Measurements from ENCODE around the gene THUMPD3. TPM values are rescaled to one million over a fixed set of nuclear protein-coding genes. Genes with fewer than 3 reads are reported as not detected.

THUMPD3 gene
- total RNA-seq, 4 donors from 2014 or later, result 13.3 to 48.9 (median 25.0) TPM

DNA sequence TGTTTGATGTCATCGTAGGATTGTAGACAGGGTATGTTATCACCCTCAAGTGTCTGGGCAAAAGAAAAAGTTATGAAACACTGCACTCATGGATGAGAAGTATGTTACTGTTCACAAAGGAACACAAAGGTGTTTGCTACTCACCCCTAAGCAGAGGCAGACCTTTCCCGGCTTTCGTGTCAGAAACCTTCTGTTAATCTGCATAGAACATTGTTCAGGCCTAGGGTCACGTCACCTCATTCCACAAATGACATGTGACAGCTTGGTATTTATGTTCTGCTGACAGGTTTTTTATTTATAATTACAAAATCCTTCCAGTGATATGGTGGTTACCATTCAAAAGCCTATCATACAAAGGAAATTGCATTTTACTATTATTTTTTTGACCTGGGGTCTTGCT, 16.5 kb downstream of the THUMPD3 start:
- TF ChIP-seq, protein P1, sequence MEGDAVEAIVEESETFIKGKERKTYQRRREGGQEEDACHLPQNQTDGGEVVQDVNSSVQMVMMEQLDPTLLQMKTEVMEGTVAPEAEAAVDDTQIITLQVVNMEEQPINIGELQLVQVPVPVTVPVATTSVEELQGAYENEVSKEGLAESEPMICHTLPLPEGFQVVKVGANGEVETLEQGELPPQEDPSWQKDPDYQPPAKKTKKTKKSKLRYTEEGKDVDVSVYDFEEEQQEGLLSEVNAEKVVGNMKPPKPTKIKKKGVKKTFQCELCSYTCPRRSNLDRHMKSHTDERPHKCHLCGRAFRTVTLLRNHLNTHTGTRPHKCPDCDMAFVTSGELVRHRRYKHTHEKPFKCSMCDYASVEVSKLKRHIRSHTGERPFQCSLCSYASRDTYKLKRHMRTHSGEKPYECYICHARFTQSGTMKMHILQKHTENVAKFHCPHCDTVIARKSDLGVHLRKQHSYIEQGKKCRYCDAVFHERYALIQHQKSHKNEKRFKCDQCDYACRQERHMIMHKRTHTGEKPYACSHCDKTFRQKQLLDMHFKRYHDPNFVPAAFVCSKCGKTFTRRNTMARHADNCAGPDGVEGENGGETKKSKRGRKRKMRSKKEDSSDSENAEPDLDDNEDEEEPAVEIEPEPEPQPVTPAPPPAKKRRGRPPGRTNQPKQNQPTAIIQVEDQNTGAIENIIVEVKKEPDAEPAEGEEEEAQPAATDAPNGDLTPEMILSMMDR (IDR thresholded peaks at IDR 0.05), result no peak
- no peak for TF ChIP-seq POLR2A (IDR thresholded peaks at IDR 0.05)
- no peak overlapping the region for H3K27ac ChIP-seq
- no peak for DNase-seq
- H3K36me3 ChIP-seq, result no peaks in the 10 kb centered on the region
- H3K4me3 ChIP-seq, result no peak overlapping the region
- intact Hi-C loops (cut with DNase I; ENCODE audit: low total_unique reads), result no loop called here
- H3K9me3 ChIP-seq, result no peaks in the 10 kb centered on the region
- no peaks in the 10 kb centered on the region for H3K4me1 ChIP-seq
- H3K27me3 ChIP-seq, result no peaks in the 10 kb centered on the region

DNA sequence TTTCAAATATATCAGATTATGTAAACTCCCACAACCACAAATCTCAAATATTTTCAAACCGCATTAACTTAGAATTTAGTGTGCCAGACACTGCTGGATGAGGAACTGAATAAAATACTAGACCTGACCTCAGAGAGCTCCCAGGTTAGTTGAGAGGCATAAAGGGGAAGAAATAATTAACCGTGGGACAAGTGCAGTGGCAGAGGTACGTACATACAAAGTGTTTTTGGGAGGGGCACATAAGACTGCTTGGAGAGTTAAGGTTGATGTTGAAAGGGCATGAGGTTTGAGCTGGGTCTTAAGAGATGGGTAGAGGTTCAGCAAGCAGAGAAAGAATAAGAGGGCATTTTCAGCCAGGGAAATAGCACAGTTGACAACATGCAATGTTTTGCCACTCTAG, 17.2 kb downstream of the THUMPD3 start:
- H3K4me3 ChIP-seq, result no peak overlapping the region
- no peak overlapping the region for H3K27ac ChIP-seq
- intact Hi-C loops (cut with DNase I; ENCODE audit: low total_unique reads), result no loop called here
- no peaks in the 10 kb centered on the region for H3K36me3 ChIP-seq
- no peaks in the 10 kb centered on the region for H3K9me3 ChIP-seq
- TF ChIP-seq, protein P1 (IDR thresholded peaks at IDR 0.05), result no peak
- no peak for TF ChIP-seq POLR2A (IDR thresholded peaks at IDR 0.05)
- DNase-seq, result no peak
- H3K27me3 ChIP-seq, result no peaks in the 10 kb centered on the region
- no peaks in the 10 kb centered on the region for H3K4me1 ChIP-seq

DNA sequence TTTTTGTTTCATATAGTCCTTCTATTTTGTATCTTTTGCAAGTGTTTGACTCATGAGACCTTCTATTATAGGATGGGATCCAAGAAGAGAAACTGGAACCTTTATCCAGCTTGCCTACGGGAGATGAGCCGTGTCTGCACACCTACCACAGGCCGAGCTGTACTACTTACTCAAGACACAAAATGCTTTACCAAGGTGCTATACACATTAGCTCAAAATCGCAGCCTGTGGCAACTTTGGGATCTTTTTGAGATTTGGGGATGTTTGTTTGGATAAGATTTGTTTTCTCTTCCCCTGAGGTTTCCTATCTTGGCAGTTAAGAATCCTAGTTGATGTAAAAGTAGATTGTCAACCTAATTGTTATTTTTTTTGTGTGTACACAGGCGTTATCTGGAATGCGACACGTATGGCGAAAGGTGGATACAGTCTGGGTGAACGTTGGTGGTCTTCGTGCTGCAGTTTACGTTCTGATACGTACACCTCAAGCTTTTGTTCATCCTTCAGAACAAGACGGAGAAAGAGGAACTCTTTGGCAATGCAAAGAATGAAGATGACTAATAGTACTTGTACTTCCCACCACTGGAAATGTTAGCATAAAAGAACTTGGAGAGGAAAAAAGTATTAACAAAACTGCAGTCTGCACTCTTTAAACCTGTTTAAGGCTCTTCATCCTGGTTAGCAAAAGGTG, 21.4 kb downstream of the THUMPD3 start:
- no peaks in the 10 kb centered on the region for H3K27me3 ChIP-seq
- H3K36me3 ChIP-seq, result no peaks in the 10 kb centered on the region
- no peaks in the 10 kb centered on the region for H3K9me3 ChIP-seq
- H3K27ac ChIP-seq, result no peak overlapping the region
- intact Hi-C loops (cut with DNase I; ENCODE audit: low total_unique reads), result no loop called here
- H3K4me1 ChIP-seq, result no peaks in the 10 kb centered on the region
- no peak for DNase-seq
- no peak for TF ChIP-seq POLR2A (IDR thresholded peaks at IDR 0.05)
- TF ChIP-seq, protein P1 (IDR thresholded peaks at IDR 0.05), result no peak
- H3K4me3 ChIP-seq, result no peak overlapping the region

DNA sequence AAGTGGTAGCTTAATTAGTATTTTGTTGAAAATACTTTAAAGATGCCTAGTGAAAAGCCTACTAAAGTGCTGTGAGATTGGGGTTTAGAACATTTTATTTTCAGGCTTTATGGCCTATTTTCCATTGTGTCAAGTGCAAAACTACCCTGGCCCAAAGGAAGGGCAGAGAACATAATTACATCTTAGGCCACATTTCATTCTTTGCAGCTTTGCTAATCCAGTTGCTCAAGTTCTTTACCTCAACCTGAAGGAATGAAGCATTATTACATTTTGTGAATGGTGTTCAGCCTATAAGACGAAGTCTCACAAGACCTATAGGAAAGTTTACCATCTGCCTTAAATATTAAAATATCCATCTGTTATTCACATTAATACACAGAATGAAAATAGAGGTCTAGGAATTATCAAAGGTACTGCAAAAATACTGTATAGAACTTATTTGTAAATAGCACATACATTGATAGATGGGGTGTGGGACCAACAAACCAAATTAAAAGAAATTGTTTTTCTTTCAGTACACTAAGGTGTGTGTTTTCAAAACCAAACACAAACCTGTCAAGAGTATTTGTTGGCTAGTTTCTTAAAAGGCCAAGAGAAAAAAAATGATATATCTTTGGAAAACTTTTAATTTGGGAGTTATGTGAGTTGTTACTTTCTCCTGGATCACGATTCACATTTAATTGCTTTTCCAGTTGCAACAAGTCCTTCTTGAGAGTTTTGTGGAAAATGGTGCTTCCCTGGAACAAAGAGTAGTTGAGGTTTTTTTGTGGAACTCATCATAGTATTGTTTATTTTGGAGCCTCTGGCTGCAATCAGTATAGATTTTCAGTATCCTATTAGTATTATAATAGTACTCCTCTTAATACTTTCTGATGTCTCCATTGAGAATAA, 22.6 kb downstream of the THUMPD3 start:
- DNase-seq, result no peak
- Histone ChIP-seq H3K27ac (no peak overlapping the region), H3K4me3 (no peak overlapping the region), H3K27me3 (no peaks in the 10 kb centered on the region), H3K36me3 (no peaks in the 10 kb centered on the region), H3K9me3 (no peaks in the 10 kb centered on the region), H3K4me1 (no peaks in the 10 kb centered on the region)
- intact Hi-C loops (cut with DNase I; ENCODE audit: low total_unique reads), result no loop called here
- TF ChIP-seq, protein P1 (IDR thresholded peaks at IDR 0.05), result no peak
- TF ChIP-seq POLR2A (IDR thresholded peaks at IDR 0.05), result no peak

DNA sequence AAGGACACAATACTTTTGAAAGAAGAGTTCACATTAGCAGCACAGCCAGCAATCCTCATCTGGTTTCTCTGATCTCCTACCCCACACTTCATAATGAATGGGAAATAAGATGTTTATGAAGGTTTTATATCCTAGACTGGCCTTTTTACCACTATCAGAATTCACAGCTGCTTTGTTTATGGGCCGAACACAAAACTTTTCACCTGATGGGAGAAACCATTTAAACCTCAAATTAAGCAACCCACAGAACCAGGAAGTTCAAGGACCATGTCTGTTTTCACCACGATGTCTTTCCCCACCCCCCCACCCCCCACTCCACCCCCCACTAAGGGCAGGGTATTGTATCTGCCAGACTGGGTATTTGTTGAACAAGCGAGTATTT, 23.2 kb downstream of the THUMPD3 start:
- Histone ChIP-seq H3K27ac (no peak overlapping the region), H3K4me1 (no peaks in the 10 kb centered on the region), H3K4me3 (no peak overlapping the region), H3K36me3 (no peaks in the 10 kb centered on the region), H3K9me3 (no peaks in the 10 kb centered on the region), H3K27me3 (no peaks in the 10 kb centered on the region)
- TF ChIP-seq POLR2A (IDR thresholded peaks at IDR 0.05), result no peak
- TF ChIP-seq, protein P1 (IDR thresholded peaks at IDR 0.05), result no peak
- no peak for DNase-seq
- intact Hi-C loops (cut with DNase I; ENCODE audit: low total_unique reads), result no loop called here
